GM21381 (cell line): Measurements from ENCODE around the gene TAPT1.

ENCODE experiments used
- ATAC-seq: cut with Tn5 transposase; IDR thresholded peaks from one replicate; pipeline ENCODE4 v1.9.1; 2021; ENCODE audit warnings: mild to moderate bottlenecking, moderate library complexity; ENCODE audit not compliant: unreplicated experiment

TAPT1 gene

DNA sequence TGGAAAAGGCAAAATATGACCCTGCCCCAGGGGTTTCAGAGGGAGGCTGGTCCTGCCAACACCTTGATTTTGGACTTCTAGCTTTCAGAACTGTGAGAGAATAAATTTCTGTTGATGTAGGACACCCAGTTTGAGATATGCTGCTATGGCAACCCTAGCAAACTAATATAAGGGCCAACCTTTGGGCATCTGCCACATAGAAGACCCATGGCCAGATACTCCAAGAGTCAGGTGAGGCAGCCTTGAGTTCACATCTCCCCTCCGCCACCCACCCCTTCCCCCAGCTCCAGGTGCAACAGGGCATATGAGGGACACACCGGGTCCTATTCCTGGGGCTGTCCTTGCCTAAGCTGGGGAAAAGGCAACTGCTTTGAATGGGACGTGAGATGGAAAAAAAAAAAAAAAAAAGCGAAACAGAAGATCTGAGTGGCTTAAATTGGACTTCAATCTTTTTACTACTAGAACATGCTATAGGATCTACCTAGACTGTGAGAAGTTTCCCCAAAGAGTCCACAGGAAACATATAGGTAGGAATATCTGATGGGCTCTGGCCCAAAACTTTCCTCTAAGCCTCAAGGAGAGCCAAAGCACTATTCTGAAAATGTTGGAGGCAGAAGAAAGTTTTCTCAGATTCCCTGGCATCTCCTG lies 85.9 kb downstream of the TAPT1 start:
- ATAC-seq = no peak

DNA sequence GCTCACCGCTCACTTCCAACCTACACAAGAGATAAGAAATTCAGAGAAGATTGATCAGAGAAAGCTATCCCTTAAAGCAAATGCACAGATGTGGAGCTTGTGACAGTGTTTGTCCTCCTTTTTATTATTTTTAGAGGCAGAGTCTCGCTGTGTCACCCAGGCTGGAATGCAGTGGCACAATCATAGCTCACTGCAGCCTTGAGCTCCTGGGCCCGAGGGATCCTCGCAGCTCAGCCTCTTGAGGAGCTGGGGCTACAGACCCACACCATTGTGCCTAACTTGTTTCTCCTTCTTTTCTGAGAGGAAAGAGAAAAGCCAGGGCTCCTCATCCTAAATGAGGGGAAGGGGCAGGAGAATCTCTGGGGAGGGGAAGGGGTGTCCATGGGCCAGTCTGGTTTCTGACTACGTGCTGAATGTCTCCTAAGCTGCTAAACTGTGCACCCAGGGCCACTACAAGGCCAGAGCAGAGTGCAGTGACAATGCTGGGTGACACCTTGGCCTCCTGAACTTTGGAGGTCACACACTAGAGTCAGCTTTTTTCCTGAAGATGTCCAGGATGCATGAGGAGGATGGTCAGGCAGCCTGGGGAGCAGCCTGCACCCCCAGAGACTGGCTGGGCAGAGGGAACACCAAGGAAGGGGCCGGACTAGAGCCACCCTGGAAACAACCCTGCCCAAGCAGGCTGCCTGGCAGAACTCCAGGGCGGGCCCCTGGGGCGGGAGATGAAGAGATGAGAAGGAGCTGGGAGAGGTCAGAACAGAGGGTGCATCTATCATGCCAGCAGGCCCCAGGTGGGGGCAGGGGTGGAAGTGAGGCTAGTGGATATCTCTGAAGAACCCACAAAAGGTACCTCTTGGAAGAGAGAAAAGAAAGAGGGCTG lies 87.0 kb downstream of the TAPT1 start:
- ATAC-seq = no peak

DNA sequence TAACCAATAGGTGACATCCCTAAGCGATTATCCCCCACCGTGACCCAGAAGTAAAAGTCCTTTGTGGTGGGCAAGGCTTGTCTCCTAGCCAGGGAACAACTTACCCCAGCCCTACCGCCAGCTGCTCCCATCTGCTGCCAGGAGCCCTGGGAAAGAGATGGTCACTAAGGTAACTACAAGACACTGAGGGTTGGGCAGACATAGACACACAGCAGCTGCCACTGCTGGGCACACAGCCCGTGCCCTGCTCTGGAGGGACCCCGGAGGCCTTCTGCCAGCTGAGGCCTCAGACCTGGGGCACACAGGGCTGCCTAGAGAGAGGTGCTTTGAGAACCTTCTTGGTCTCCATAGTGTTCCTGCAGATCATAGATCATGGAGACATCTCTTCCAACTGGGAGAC lies 89.4 kb downstream of the TAPT1 start:
- ATAC-seq = no peak

DNA sequence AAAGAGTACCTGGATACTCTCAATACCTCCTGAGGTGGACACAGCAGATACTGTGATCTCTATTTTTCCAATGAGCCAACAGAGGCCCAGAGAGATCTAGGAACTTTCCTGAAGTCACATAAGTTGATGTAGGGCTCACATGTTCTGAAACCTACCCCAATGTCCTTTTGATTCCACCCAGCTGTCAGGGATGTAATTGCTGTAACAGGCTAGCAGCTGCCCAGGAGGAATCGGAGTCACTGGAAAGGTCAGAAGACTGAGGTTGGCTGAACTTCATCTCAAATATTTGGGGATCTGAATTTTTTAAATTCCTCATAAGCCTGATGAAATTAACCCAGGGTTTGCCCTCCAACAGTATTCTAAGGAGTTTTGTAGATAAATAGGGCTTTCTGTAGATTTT lies 90.0 kb downstream of the TAPT1 start:
- ATAC-seq = no peak

DNA sequence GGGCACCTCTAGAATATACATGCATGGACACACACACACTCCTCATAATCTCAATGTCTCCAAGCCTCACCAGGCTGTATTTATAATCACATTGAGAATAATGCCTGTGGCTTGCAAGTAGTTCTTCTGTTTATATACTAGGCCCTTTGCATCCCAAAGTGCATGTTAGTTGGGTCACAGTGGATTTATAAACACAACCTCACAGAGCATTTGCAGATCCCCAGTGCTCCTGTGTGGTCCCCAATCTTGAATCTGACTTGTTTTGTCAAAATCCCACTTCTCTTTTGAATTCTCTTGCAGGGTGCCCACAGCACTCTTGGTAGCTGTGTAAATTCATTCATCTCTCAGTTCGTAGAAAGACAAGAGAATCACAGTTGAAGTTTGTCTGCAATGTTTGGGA lies 92.9 kb downstream of the TAPT1 start:
- no peak for ATAC-seq

DNA sequence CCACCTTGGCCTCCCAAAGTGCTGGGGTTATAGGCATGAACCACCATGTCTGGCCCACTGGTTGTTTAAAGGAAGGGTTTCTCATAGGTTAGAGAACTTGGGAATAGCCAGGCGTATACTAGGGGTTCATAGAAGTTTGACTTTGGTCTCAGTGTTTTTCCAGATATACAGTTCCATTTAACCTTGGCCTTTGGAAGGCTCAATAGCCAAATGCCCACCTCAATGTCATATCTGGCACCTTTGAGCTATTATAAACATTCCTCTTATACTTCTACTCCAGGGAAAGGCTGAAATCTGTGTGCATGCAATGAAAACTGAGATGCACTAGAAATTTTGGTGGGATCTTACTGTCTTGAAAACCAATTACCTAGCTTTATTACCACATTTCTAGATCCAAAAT lies 95.0 kb downstream of the TAPT1 start:
- no peak for ATAC-seq

DNA sequence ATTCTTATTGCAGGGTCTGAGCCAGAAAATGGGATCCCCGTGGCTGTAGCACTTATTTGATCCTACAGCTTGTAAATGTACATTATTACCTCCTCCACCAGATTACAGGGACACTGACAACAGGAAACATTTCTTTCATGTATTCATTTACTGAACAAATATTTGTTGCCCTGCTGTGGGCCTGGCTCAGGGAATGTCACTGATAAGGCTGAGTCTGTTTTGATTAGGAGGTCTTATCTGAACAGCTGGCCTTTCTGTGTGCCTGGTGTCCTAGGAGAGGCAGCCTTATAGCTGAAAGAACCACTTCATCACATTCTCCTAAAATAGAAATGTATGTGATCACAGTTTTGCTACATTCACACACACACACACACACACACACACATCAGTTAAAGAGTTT lies 96.9 kb downstream of the TAPT1 start:
- ATAC-seq = no peak

DNA sequence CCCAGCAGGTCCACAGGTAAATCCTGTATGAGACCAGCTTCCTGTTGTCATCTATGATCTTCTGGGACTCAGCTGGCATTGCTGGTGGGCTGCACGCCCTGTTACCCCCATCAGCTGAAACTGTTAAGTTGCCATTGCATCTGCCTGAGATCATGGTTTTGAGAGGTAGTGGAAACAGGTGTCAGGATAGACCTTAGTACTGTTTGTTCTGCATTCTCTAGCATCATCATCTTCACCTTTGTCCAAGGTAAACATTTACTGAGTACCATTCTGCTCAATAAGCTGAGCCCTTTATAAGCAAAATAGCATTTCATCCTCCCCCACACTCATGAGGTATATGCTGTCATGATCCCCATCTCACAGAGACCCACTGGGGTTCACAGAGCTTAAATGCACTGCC lies 99.6 kb downstream of the TAPT1 start:
- no peak for ATAC-seq

DNA sequence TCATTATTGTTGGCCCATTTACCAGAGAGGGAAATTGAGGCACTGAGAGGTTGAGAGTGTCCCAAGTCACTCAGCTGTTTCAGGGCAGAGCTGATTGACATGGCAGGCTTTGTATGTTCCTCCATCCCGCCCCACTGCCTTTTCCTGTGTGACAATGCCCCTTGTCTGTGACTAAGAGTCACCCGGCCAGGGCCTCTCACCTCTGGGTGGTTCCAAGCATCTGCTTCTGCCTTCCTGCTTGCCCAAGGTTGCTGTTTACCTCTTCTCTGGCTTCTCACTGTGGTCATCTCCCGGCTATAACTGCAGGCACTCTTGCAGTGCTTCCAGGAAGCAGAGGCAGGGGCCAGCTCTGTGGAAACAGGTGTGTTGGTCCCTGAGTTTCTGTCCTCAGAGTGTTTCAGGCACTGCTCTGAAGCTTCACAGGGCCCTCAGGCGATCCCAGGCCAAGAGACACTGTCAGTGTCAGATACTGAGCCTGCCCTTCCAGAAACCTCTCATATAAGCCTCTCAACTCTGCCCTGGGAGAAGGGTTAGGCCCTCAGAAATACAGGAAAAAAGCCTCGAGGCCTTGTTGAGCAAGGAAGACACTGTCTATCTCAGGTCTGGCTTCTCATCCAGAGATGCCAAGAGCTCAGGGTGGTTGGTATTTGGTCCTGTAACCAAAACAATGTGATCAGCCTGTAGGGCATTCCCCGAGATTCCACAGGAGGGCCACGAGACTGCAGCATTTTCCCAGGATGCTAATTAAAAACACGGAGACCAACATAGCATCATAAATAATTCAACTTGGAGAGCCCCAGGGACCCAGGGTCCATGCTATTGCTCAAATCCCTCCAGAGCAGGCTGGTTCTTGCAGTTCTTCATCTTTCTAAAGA lies 100.5 kb downstream of the TAPT1 start:
- no peak for ATAC-seq

DNA sequence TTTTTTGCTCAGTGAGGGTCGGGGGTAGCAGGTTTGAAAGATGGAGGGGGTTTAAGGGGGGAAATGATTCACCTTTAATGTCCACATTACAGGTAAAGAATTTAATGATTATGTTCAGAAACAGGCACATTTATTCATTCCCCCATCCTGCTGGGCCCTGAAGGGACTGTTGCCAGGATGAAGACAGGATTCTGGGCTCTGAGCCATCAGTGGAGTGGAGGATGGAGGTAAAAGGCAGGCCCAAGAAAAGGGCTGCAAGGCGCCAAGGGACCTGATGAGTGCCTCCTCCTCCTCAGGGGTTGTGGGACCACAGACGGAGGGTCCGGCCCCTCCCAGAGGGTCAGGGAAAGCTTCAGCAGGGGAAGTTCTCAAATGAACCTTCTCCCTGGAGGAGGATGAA lies 102.0 kb downstream of the TAPT1 start:
- ATAC-seq = no peak

DNA sequence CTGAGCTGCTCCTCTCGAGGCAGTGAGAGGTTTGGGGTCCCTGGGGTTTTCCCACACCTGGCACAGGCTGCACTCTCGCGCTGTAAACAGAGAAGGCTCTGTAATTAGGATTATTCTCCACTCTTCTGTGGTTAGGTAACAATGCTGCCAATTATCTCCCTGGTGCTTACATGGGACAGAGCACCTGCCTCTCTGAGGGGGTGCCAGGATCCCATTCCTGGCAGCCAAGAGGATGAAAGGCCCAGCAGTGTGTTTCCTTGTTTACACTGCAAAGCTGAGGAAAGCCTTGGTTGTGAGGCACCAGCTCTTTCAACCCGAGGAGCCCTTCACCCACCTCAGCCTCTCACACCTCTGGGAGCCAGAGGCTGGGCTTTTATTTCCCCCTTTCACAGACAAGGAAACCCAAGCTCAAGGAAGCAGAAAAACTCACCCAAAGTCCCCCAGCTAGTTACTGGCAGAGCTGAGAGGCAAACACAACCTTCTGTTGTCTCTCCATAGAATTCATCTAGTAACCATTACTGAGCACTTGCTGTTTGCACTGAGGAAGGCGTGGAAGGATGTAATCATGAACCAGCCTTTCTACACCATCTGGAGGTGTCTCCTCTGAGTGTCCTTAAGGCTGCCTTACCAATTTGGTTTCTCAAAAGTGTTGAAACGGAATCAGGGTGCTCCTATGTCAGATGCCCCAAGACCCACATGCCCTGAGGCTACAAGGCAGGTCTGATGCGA lies 102.8 kb downstream of the TAPT1 start:
- no peak for ATAC-seq

DNA sequence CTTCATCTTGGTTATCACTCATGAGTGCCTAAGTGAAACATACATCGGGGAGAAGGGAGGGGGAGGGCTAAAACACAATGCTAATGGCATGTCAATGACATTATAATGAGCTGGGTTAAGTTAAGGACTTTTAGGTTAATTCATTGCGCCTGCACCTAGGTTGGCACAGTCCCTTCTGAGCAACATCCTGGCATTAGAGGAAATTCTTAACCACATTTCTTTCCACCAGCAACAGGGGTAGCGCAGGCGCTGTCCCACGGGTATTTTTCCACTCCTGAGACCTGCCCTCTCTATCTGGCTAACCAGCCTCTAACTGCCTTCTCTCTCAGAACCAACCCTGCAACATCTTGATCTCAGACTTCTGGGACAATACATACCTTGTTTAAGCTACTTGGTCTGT lies 103.5 kb downstream of the TAPT1 start:
- ATAC-seq = no peak

DNA sequence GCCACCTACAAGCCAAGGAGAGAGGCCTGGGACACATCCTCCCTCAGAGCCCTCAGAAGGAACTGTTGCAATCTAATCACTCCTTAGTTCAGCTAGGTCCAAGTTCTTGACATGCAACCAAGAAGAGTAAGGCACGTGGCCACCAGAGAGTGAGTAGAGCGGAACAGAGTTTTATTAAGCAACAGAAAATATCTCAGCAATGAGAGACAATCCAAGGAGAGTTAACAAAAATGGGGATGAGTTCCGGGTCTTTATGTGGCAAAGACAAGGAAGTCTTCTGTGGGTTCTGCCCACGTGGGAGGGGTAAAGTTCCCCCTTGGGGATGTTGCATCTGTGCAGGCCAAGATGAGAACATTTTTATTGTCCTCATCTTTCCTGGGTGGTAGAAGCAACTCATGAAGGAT lies 104.0 kb downstream of the TAPT1 start:
- no peak for ATAC-seq

DNA sequence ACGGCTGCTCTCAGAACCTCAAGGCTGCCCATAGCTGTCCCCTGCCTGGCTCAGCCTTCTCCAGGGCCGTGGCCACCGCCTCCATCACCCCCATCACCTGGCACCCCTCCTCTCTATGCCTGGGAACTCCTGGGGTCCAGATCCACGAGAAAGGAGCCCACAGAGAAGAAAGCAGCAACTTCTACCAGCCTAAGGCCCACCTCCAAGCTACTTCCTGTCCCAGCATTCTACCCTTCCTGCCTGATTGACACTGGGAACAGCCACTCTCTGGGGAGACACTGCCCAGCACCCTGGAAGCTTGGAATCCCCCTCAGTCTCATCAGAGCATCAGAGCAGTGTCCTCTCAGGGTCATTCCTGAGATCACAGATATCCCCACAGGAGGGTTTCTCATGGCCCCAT lies 105.6 kb downstream of the TAPT1 start:
- ATAC-seq = no peak

DNA sequence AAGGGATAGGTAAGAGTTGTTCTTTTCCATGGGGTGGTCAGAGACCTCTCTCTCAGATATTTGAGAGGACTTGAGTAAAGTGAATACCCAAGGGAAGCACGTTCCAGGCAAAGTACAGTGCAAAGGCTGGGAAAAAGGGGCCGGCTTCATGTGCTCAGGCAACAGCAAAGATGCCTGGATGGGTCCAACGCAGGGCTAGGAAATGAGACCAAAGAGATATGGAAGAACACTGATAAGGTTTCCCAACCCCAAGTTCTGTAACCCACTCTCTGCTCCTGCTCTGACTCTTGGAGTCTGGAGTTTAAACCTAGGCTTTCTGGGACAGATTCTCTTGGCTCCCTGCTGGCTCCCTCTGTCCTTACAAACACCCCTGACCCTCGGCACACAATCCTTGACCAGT lies 106.3 kb downstream of the TAPT1 start:
- ATAC-seq = no peak

DNA sequence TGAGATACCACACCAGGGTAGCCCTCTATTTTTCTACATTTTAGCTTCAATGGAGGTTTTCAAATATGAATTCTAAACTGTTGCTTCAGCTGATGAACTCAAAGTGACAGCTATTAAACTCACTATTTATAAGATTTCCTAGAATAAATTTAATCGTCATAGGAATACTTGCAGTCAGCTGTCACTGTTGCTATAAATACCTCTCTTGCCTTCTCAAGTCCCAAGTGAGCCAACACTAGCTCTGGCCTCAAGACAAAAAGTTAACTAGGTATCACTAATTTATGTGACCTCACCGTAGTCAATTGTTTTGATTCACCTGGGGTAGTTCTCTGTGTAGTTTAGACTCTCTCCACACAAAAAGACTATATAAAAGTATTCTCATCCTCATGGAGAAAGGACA lies 108.2 kb downstream of the TAPT1 start:
- ATAC-seq = no peak

DNA sequence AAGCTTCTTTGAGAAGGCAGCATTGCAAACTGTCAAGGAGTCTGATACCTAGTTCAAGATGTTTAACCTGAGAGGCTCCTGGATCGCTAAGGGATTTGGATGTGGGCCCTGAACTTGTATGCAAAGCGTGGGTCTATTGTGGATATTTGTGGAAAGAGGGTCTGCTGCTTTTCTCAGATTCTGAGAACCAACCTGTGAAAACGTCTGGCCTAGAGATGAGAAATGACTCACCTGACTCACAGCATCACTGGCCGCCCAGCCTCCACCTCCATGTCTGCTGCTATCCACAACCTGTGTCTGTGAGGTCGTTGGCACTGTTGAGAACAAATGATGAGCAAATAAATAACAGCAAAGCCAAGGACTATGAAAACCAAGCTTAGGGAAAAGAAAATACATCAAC lies 109.1 kb downstream of the TAPT1 start:
- ATAC-seq = no peak

DNA sequence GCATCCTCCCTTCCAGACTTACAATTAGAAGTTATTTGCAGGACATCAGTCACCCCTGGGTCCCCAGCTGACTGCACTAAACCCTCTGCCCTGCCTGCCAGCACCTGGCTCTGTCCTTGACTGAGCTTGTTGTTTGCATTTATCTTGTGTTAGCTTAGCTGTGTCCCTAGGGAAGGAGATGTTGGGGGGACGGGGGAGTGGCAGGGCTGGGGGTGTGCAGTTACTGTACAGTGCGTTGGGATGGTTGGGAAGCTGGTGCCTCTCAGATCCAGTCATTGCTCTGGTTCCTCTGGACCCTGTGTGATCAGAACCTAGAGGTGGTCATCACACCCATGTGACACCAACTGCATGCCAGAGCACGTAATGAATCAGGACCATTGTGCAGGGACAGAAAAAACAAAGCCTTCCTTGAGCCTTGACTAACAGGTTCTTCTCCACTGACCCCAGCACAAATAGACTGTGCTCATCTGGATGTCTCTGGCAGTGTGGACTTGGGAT lies 109.7 kb downstream of the TAPT1 start:
- ATAC-seq = no peak

DNA sequence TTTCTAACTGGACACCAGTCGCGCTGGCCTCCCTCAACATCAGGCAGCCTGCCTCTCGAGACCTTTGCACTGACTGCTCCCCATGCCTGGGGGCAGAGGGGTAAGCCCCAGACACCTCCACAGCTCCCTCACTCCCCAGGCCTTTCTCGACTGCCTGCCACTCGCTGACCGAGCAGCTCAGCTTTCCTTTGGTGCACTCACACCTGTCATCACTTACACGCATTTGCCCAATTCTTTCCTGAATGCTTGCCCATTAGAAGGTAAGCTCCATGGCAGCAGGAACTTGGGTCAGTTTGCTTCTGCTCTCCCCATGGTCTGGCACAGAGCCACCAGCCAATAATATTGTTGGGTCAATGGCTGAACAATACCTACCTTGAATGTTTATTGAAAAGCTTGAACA lies 110.3 kb downstream of the TAPT1 start:
- no peak for ATAC-seq

DNA sequence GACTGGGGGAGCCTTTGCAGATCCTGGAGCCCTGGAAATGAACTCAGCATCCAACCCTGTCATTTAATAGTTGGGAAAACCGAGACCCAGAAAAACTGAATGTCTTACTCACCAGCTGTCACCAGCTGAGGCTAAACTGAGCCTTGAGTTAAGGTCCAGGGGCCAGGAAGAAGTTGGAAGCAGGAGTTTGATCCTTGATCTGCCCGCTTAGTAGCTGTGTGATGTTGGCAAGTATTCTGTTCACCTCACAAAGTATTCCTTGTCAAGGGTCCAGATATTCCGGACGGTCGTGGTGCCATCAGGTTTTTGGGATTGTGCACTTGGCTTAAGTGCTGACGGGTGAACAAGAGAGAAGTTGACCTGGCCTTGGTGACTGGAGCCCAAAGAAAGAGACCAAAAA lies 111.7 kb downstream of the TAPT1 start:
- ATAC-seq = no peak

DNA sequence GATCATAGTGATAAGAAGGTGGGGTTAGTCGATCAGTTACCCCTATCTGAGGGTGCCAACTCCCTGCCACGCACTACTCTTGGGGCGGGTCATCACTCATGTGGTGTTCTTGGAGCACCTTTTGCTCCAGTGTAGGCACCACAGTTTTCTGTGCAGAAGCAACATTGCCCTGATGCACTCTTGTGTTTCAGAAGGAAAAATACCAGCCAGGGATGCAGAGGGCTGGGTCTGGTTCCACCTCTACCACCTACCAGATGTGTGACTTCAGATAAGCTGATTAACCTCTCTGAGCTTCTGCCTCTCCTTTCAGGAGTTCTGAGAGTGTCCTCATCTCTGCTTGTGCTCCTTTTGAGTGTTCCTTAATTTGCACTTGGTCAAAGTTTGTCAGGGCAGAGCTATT lies 112.5 kb downstream of the TAPT1 start:
- ATAC-seq = no peak
